ENCODE data around the gene NOD2.

GRCh38 chr16:50680556-50680893 lies 12.9 kb upstream of the NOD2 start:
- no peak for TF ChIP-seq CTCF (IDR thresholded peaks at IDR 0.05)
- no peak for TF ChIP-seq ZFX (IDR thresholded peaks at IDR 0.05; ENCODE audit: borderline replicate concordance)
